ENCODE data around the gene ELP4.

The ELP4 gene

DNA sequence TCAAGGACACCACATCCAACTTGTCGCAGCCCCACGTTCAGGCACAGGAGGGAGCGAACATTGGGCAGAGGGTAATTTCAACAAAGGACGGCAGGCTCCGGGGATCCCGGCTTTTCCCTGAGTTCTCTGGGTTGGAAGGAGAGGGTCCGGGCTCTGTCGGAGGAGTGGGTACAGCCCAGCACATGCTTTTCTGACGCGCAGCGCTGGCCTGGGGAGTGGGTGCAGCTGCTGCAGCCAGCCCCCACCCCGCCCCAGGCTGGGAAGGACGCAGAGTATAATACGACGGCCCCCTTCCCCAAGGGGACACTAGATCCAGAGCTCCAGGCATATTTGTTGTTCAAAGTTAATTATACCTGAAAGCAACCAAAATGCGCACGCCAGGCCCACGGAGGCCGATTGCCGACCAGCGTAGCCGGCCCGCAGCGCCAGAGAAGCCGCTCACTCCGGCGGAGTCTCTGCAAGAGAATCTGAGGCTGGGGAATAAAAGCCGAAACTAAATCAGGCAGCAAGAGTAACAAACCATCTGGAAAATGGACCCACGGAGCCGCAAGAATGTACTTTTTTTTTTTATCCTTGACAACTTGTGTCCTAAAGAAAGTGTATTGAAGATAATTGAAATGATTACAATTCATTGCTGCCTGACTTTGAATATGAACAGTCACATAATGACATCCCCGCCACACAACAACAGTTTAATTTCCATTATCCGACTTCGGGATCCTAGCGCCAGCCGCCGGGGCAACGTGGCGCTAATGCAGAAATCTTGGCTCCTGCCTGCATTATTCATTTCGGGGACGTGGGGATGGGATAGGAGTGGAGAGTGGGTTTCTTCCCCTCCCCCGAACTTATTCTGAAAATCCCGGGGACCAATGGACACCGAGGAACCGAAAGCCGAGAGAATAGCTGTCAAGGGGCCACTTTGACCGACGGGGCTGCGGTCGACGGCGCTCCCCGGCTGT is 315.6 kb downstream of the ELP4 start:
- DNase-seq (ENCODE audit: low spot score): no peak

DNA sequence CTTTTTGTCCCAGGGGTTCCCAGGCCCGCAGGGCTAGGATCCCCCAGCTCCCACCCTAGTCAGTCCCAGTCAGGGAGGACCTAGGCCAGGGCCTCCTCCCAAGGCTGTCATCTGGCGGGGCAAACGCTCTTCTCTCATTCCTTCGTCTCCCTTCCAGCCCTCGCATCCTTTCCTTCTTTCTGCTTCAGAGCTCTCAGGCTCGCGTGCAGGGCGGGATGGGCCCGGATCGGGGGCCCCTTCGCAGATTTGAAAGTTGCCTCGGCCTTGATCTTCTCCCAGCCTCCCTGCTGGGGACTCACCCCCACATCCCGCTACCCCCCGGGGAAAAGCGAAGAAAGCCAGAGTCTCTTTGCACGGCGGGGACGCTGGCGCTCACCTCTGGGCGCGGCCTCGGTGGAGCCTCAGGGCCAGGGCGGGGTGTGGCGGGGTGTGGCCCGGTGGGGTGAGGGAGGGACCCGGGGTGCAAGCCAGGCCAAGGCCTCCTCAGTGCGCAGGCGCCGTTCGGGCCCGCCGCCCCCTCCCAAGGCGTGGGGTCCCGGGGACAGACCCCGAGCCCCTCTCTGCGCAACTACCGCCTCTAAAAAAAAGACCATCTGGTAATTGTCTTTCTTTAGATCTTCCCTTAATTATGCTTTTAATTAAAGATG is 316.4 kb downstream of the ELP4 start:
- no peak for DNase-seq (ENCODE audit: low spot score)

DNA sequence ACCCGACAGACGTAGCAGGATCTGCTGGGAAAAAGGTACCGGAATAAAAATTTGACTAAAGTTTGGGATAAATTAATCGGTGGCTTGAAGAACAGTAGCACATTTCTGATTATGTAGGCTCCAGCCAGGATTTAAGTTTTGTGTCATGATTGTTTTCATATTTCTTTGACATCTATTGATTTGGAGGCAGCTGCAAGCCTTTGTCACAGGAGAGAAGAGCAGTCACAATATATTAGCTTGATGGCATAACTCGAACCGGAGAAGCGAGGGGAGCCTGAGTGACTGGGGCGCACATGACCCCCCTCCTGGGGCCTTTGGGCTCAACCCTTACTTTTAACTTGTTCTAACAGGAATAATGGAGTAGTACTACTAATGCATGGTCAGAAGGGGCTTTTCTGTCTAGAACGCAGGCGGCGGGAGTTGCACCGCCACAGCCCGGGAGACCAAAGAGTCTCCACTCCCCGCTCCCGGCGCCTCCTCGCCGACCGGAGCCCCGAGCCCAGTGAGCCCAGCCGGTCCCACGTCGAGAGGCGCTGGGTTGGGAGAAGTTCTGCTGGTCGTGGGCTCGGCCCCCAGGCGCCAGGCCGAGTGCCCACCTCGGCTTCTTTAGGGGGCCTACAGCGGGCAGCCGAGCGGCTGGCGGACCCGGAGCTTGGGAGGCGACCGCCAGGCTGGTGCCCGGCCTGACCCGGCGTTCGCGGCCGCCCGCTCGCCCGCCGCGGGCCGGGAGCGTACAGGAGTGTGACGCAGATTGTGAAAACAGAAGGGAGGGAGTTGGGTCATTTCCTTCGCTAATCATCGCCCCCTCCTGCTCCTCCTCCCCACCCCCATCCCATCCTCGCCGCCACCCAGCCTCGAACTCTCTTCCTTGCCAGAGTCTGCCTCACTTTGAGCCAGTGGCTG is 317.2 kb downstream of the ELP4 start:
- no peak for DNase-seq (ENCODE audit: low spot score)

DNA sequence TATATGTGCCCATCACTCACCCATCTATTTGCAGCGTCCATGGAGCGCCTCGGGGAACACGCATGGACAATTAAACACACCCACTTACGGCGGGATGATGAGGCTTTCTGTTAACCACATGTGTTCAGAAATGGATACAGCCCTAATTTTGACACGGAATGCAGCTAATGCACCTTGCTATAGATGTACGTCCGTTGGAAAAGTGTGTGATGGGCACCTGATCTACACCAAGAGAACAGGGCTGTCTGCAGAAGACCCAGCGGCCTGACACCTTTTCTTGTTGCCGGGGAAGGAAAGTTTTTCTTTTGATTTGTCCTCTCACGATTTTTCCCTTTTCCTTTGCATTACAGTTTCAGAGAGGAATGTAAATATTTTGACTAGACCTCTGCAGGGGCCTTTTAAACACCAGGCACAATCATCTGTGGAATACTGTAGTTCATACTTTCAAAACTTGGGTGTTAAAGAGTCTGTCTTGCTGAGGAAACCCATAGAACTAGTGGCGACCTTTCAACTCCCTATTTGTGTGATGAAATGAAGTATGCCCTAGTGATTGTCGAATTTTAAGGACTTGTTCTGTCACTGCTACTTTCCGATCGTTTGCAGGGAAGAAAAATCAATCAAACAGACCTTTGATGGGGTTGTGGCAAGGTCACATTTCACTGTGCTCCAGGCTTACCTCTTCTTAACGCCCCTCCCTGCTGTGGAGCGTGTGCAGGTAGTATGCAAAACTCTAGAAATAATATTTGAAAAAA is 318.1 kb downstream of the ELP4 start:
- no peak for DNase-seq (ENCODE audit: low spot score)

- DNase-seq (ENCODE audit: low spot score): no peak
Measured at GRCh38 chr11:31828217-31828616, 318.6 kb downstream of the ELP4 start.

DNA sequence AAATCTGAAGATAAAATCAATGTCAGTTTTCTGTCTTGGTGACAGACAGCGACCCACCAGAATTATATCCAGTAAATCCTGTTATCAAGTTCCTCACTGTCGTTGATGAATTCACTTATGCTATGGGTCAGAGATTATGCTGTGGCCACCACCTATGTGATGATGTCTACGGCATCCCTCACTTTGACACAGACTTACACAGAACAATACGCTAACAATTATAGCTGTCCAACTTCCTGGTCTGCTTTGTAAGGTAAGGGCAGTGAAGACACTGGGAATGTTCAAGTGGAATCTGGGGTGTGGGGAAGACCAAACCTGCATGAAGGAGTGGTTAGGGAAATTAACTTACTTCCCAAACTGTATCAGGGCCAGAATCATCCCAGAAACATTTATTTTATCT is 320.8 kb downstream of the ELP4 start:
- DNase-seq (ENCODE audit: low spot score): no peak

DNA sequence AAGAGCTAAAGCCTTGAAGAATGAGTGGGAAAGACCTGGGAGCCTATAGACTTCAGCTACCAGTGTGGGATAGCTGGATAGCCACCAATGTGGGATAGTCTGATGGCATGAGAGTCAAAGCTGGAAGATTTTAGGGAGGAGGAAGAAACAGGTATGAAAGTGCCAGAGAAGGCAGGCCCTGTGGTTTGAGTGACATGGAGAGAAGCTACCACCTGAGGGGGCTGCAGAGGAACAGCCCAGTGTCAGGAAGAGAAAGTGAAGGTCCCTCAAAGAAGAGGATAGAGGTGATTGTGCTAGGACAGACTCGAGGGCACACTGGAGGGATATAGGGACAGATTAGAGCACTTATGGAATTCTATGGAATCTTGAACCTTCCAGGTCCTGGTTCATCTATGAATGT is 324.7 kb downstream of the ELP4 start:
- no peak for DNase-seq (ENCODE audit: low spot score)

Data from CD4-positive, alpha-beta T cell treated with Interleukin-2 at 100 ng/mL for 4 hours (primary cell).